ENCODE data around the gene RALGPS1.

Gene RALGPS1

GRCh38 chr9:127241354-127241753 is 326.8 kb downstream of the RALGPS1 start:
- no peak overlapping the region for H3K4ac ChIP-seq (ENCODE audit: low read depth, low read length)
- no peaks in the 10 kb centered on the region for H3K27me3 ChIP-seq (ENCODE audit: insufficient read depth, low read length)
- no peak overlapping the region for H3K4me2 ChIP-seq (ENCODE audit: low read length)
- no peaks in the 10 kb centered on the region for H3K79me2 ChIP-seq (ENCODE audit: control insufficient read depth, insufficient read depth, low read length, poor library complexity)
- H4K12ac ChIP-seq (ENCODE audit: low read depth, low read length) = no peak overlapping the region
- H2BK120ac ChIP-seq (ENCODE audit: insufficient read depth, low read length, poor library complexity) = no peak overlapping the region
- H2AFZ ChIP-seq (ENCODE audit: insufficient read depth, low read length, poor library complexity) = no peak overlapping the region
- no peak overlapping the region for H3K9ac ChIP-seq (ENCODE audit: low read length)
- H3K14ac ChIP-seq (ENCODE audit: low read length) = no peak overlapping the region
- no peak overlapping the region for H3K23ac ChIP-seq (ENCODE audit: low read length)
- H3K27ac ChIP-seq (ENCODE audit: low read depth, low read length) = no peak overlapping the region
- peaks cover 2% of the 10 kb centered on the region for H3K9me3 ChIP-seq (ENCODE audit: insufficient read depth, low read depth, low read length)
- no peak overlapping the region for H2BK12ac ChIP-seq (ENCODE audit: low read length)
- H3K79me1 ChIP-seq (ENCODE audit: low read length) = no peaks in the 10 kb centered on the region
- no peaks in the 10 kb centered on the region for H3K36me3 ChIP-seq (ENCODE audit: control insufficient read depth in 1 of 2, insufficient read depth in 2 of 2, low read length in 2 of 2)
- H2AK5ac ChIP-seq (ENCODE audit: low read length) = no peak overlapping the region
- no peak for DNase-seq
- H3K18ac ChIP-seq (ENCODE audit: low read length) = no peak overlapping the region
- no CpG with 5 or more reads among the region's 2 CpGs for WGBS (ENCODE audit: extremely low coverage, insufficient coverage, insufficient read length)
- H4K8ac ChIP-seq (ENCODE audit: low read depth, low read length) = no peak overlapping the region
- H2BK5ac ChIP-seq (ENCODE audit: low read depth, low read length, poor library complexity) = no peak overlapping the region
- H4K91ac ChIP-seq (ENCODE audit: low read depth, low read length) = no peak overlapping the region
- H3K4me3 ChIP-seq (ENCODE audit: low read depth, low read length) = no peak overlapping the region
- peaks cover 13 to 14% of the 10 kb centered on the region in 2 experiments for H3K4me1 ChIP-seq (ENCODE audit: control insufficient read depth in 1 of 2, insufficient read depth in 2 of 2, low read length in 2 of 2)

GRCh38 chr9:127244609-127245601 is 330.3 kb downstream of the RALGPS1 start:
- no peaks in the 10 kb centered on the region for H3K36me3 ChIP-seq (ENCODE audit: control insufficient read depth in 1 of 2, insufficient read depth in 2 of 2, low read length in 2 of 2)
- no peak overlapping the region for H3K4ac ChIP-seq (ENCODE audit: low read depth, low read length)
- DNase-seq = peak; percentile 98 to 99
- H3K23ac ChIP-seq (ENCODE audit: low read length) = no peak overlapping the region
- peak overlapping the region; percentile 98 for H2AFZ ChIP-seq (ENCODE audit: insufficient read depth, low read length, poor library complexity)
- H3K79me1 ChIP-seq (ENCODE audit: low read length) = no peaks in the 10 kb centered on the region
- peak overlapping the region; percentile 99 for H3K4me2 ChIP-seq (ENCODE audit: low read length)
- no CpG with 5 or more reads among the region's 53 CpGs for WGBS (ENCODE audit: extremely low coverage, insufficient coverage, insufficient read length)
- H2BK120ac ChIP-seq (ENCODE audit: insufficient read depth, low read length, poor library complexity) = no peak overlapping the region
- H2AK5ac ChIP-seq (ENCODE audit: low read length) = no peak overlapping the region
- peaks cover 5 to 10% of the 10 kb centered on the region in 2 experiments for H3K4me1 ChIP-seq (ENCODE audit: control insufficient read depth in 1 of 2, insufficient read depth in 2 of 2, low read length in 2 of 2)
- H3K18ac ChIP-seq (ENCODE audit: low read length) = no peak overlapping the region
- no peak overlapping the region for H2BK12ac ChIP-seq (ENCODE audit: low read length)
- H3K27me3 ChIP-seq (ENCODE audit: insufficient read depth, low read length) = no peaks in the 10 kb centered on the region
- H3K79me2 ChIP-seq (ENCODE audit: control insufficient read depth, insufficient read depth, low read length, poor library complexity) = no peaks in the 10 kb centered on the region
- H3K9me3 ChIP-seq (ENCODE audit: insufficient read depth, low read depth, low read length) = peaks cover 2% of the 10 kb centered on the region
- peak overlapping the region; percentile 50 for H4K12ac ChIP-seq (ENCODE audit: low read depth, low read length)
- H3K4me3 ChIP-seq (ENCODE audit: low read depth, low read length) = peak overlapping the region; percentile 88
- H4K8ac ChIP-seq (ENCODE audit: low read depth, low read length) = peak overlapping the region; percentile 83
- H3K14ac ChIP-seq (ENCODE audit: low read length) = peak overlapping the region; percentile 32
- peak overlapping the region; percentile 46 for H4K91ac ChIP-seq (ENCODE audit: low read depth, low read length)
- no peak overlapping the region for H2BK5ac ChIP-seq (ENCODE audit: low read depth, low read length, poor library complexity)
- peak overlapping the region; percentile 59 for H3K9ac ChIP-seq (ENCODE audit: low read length)
- no peak overlapping the region for H3K27ac ChIP-seq (ENCODE audit: low read depth, low read length)

GRCh38 chr9:127245637-127246164 is 331.1 kb downstream of the RALGPS1 start:
- Histone ChIP-seq H3K18ac (ENCODE audit: low read length) (no peak overlapping the region), H4K8ac (ENCODE audit: low read depth, low read length) (no peak overlapping the region), H3K14ac (ENCODE audit: low read length) (no peak overlapping the region), H4K91ac (ENCODE audit: low read depth, low read length) (no peak overlapping the region), H2BK5ac (ENCODE audit: low read depth, low read length, poor library complexity) (no peak overlapping the region), H2BK12ac (ENCODE audit: low read length) (peak overlapping the region; percentile 34), H2AFZ (ENCODE audit: insufficient read depth, low read length, poor library complexity) (peak overlapping the region; percentile 6), H3K23ac (ENCODE audit: low read length) (no peak overlapping the region), H3K4ac (ENCODE audit: low read depth, low read length) (no peak overlapping the region), H2BK120ac (ENCODE audit: insufficient read depth, low read length, poor library complexity) (no peak overlapping the region), H4K12ac (ENCODE audit: low read depth, low read length) (no peak overlapping the region), H3K4me2 (ENCODE audit: low read length) (peak overlapping the region; percentile 99), H3K4me3 (ENCODE audit: low read depth, low read length) (no peak overlapping the region), H3K9ac (ENCODE audit: low read length) (no peak overlapping the region), H2AK5ac (ENCODE audit: low read length) (no peak overlapping the region), H3K9me3 (ENCODE audit: insufficient read depth, low read depth, low read length) (no peaks in the 10 kb centered on the region), H3K36me3 (ENCODE audit: control insufficient read depth in 1 of 2, insufficient read depth in 2 of 2, low read length in 2 of 2) (no peaks in the 10 kb centered on the region), H3K27ac (ENCODE audit: low read depth, low read length) (no peak overlapping the region), H3K27me3 (ENCODE audit: insufficient read depth, low read length) (no peaks in the 10 kb centered on the region), H3K4me1 (ENCODE audit: control insufficient read depth in 1 of 2, insufficient read depth in 2 of 2, low read length in 2 of 2) (peaks cover 5 to 8% of the 10 kb centered on the region in 2 experiments), H3K79me1 (ENCODE audit: low read length) (no peaks in the 10 kb centered on the region), H3K79me2 (ENCODE audit: control insufficient read depth, insufficient read depth, low read length, poor library complexity) (peaks cover 1% of the 10 kb centered on the region)
- no peak for DNase-seq
- WGBS (ENCODE audit: extremely low coverage, insufficient coverage, insufficient read length) = no CpG with 5 or more reads among the region's 8 CpGs

GRCh38 chr9:127248241-127248640 is 333.7 kb downstream of the RALGPS1 start:
- no peak for DNase-seq
- no CpG with 5 or more reads among the region's 3 CpGs for WGBS (ENCODE audit: extremely low coverage, insufficient coverage, insufficient read length)
- Histone ChIP-seq H4K12ac (ENCODE audit: low read depth, low read length) (no peak overlapping the region), H2BK120ac (ENCODE audit: insufficient read depth, low read length, poor library complexity) (no peak overlapping the region), H3K27ac (ENCODE audit: low read depth, low read length) (no peak overlapping the region), H3K4ac (ENCODE audit: low read depth, low read length) (no peak overlapping the region), H3K4me3 (ENCODE audit: low read depth, low read length) (no peak overlapping the region), H3K79me2 (ENCODE audit: control insufficient read depth, insufficient read depth, low read length, poor library complexity) (peaks cover 1% of the 10 kb centered on the region), H4K91ac (ENCODE audit: low read depth, low read length) (no peak overlapping the region), H3K27me3 (ENCODE audit: insufficient read depth, low read length) (no peaks in the 10 kb centered on the region), H3K4me2 (ENCODE audit: low read length) (no peak overlapping the region), H4K8ac (ENCODE audit: low read depth, low read length) (no peak overlapping the region), H2AFZ (ENCODE audit: insufficient read depth, low read length, poor library complexity) (no peak overlapping the region), H3K14ac (ENCODE audit: low read length) (no peak overlapping the region), H3K23ac (ENCODE audit: low read length) (no peak overlapping the region), H3K9me3 (ENCODE audit: insufficient read depth, low read depth, low read length) (no peaks in the 10 kb centered on the region), H3K9ac (ENCODE audit: low read length) (no peak overlapping the region), H2BK5ac (ENCODE audit: low read depth, low read length, poor library complexity) (no peak overlapping the region), H3K79me1 (ENCODE audit: low read length) (no peaks in the 10 kb centered on the region), H3K36me3 (ENCODE audit: control insufficient read depth in 1 of 2, insufficient read depth in 2 of 2, low read length in 2 of 2) (no peaks in the 10 kb centered on the region), H3K4me1 (ENCODE audit: control insufficient read depth in 1 of 2, insufficient read depth in 2 of 2, low read length in 2 of 2) (peaks cover 3 to 8% of the 10 kb centered on the region in 2 experiments), H2BK12ac (ENCODE audit: low read length) (no peak overlapping the region), H3K18ac (ENCODE audit: low read length) (no peak overlapping the region), H2AK5ac (ENCODE audit: low read length) (no peak overlapping the region)
